ENCODE data around the gene STK38L.

The STK38L gene

GRCh38 chr12:27206801-27207502, 37.1 kb upstream of the STK38L start:
- Histone ChIP-seq H3K36me3 (ENCODE audit: control insufficient read depth, insufficient read depth, low read length) (no peaks in the 10 kb centered on the region), H3K23ac (ENCODE audit: low read length) (no peak overlapping the region), H3K79me2 (ENCODE audit: control insufficient read depth, insufficient read depth, low read length) (no peaks in the 10 kb centered on the region), H4K8ac (ENCODE audit: low read depth, low read length) (no peak overlapping the region), H3K4ac (ENCODE audit: low read depth, low read length) (no peak overlapping the region), H3K56ac (ENCODE audit: low read length) (no peak overlapping the region), H3K18ac (ENCODE audit: low read length) (no peak overlapping the region), H3K27me3 (ENCODE audit: insufficient read depth, low read length, poor library complexity) (no peaks in the 10 kb centered on the region), H3K4me3 (ENCODE audit: low read length) (no peak overlapping the region), H2BK15ac (replicated peaks; ENCODE audit: low read depth) (no peak overlapping the region), H2BK5ac (ENCODE audit: low read length) (no peak overlapping the region), H3K9ac (ENCODE audit: low read length) (no peak overlapping the region), H3K79me1 (ENCODE audit: low read length) (no peaks in the 10 kb centered on the region), H2AK5ac (ENCODE audit: low read length) (no peak overlapping the region), H4K5ac (ENCODE audit: low read length) (no peak overlapping the region), H3K4me1 (ENCODE audit: control insufficient read depth, low read depth, low read length) (no peaks in the 10 kb centered on the region), H2BK120ac (ENCODE audit: low read depth, low read length) (no peak overlapping the region), H3K4me2 (ENCODE audit: low read length) (no peak overlapping the region), H3K27ac (ENCODE audit: low read depth, low read length) (no peak overlapping the region)
- WGBS (ENCODE audit: extremely low coverage, insufficient coverage, low lambda C conversion rate), result no CpG with 5 or more reads among the region's 1 CpG
- no peak for DNase-seq

- H3K4me1 ChIP-seq (ENCODE audit: control insufficient read depth, low read depth, low read length), result no peaks in the 10 kb centered on the region
- H3K79me2 ChIP-seq (ENCODE audit: control insufficient read depth, insufficient read depth, low read length), result no peaks in the 10 kb centered on the region
- no peaks in the 10 kb centered on the region for H3K27me3 ChIP-seq (ENCODE audit: insufficient read depth, low read length, poor library complexity)
- no peak overlapping the region for H4K5ac ChIP-seq (ENCODE audit: low read length)
- no peak overlapping the region for H2AK5ac ChIP-seq (ENCODE audit: low read length)
- no peak overlapping the region for H3K18ac ChIP-seq (ENCODE audit: low read length)
- no peak overlapping the region for H3K9ac ChIP-seq (ENCODE audit: low read length)
- H3K23ac ChIP-seq (ENCODE audit: low read length), result no peak overlapping the region
- no peak overlapping the region for H3K27ac ChIP-seq (ENCODE audit: low read depth, low read length)
- no peak overlapping the region for H3K4ac ChIP-seq (ENCODE audit: low read depth, low read length)
- H3K79me1 ChIP-seq (ENCODE audit: low read length), result no peaks in the 10 kb centered on the region
- H4K8ac ChIP-seq (ENCODE audit: low read depth, low read length), result no peak overlapping the region
- no peak overlapping the region for H3K4me2 ChIP-seq (ENCODE audit: low read length)
- DNase-seq, result no peak
- H2BK120ac ChIP-seq (ENCODE audit: low read depth, low read length), result no peak overlapping the region
- no CpG with 5 or more reads among the region's 9 CpGs for WGBS (ENCODE audit: extremely low coverage, insufficient coverage, low lambda C conversion rate)
- no peak overlapping the region for H2BK15ac ChIP-seq (replicated peaks; ENCODE audit: low read depth)
- H2BK5ac ChIP-seq (ENCODE audit: low read length), result no peak overlapping the region
- H3K56ac ChIP-seq (ENCODE audit: low read length), result no peak overlapping the region
- H3K36me3 ChIP-seq (ENCODE audit: control insufficient read depth, insufficient read depth, low read length), result no peaks in the 10 kb centered on the region
- H3K4me3 ChIP-seq (ENCODE audit: low read length), result no peak overlapping the region
These were observed 36.3 kb upstream of the STK38L start for GRCh38 chr12:27207615-27208413.

DNA sequence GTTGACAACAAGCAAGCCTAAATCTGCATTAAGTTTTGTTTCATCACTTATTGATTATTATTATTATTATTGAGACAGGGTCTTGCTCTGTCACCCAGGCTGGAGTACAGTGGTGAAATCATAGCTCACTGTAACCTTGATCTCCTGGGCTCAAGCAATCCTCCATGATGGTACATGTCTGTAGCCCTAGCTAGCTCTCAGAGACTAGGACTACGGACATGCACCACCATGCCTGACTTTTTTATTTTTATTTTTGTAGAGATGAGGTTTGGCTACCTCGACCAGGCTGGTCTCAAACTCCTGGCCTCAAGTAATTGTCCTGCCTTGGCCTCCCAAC, 35.7 kb upstream of the STK38L start:
- Histone ChIP-seq H4K5ac (ENCODE audit: low read length) (no peak overlapping the region), H3K27ac (ENCODE audit: low read depth, low read length) (no peak overlapping the region), H3K23ac (ENCODE audit: low read length) (no peak overlapping the region), H2BK15ac (replicated peaks; ENCODE audit: low read depth) (no peak overlapping the region), H3K79me1 (ENCODE audit: low read length) (no peaks in the 10 kb centered on the region), H2BK5ac (ENCODE audit: low read length) (no peak overlapping the region), H4K8ac (ENCODE audit: low read depth, low read length) (no peak overlapping the region), H3K4ac (ENCODE audit: low read depth, low read length) (no peak overlapping the region), H2BK120ac (ENCODE audit: low read depth, low read length) (no peak overlapping the region), H3K4me3 (ENCODE audit: low read length) (no peak overlapping the region), H3K79me2 (ENCODE audit: control insufficient read depth, insufficient read depth, low read length) (no peaks in the 10 kb centered on the region), H3K36me3 (ENCODE audit: control insufficient read depth, insufficient read depth, low read length) (no peaks in the 10 kb centered on the region), H3K9ac (ENCODE audit: low read length) (no peak overlapping the region), H3K4me1 (ENCODE audit: control insufficient read depth, low read depth, low read length) (no peaks in the 10 kb centered on the region), H2AK5ac (ENCODE audit: low read length) (no peak overlapping the region), H3K56ac (ENCODE audit: low read length) (no peak overlapping the region), H3K18ac (ENCODE audit: low read length) (no peak overlapping the region), H3K27me3 (ENCODE audit: insufficient read depth, low read length, poor library complexity) (no peaks in the 10 kb centered on the region), H3K4me2 (ENCODE audit: low read length) (no peak overlapping the region)
- WGBS (ENCODE audit: extremely low coverage, insufficient coverage, low lambda C conversion rate), result no CpG with 5 or more reads among the region's 2 CpGs
- no peak for DNase-seq

DNA sequence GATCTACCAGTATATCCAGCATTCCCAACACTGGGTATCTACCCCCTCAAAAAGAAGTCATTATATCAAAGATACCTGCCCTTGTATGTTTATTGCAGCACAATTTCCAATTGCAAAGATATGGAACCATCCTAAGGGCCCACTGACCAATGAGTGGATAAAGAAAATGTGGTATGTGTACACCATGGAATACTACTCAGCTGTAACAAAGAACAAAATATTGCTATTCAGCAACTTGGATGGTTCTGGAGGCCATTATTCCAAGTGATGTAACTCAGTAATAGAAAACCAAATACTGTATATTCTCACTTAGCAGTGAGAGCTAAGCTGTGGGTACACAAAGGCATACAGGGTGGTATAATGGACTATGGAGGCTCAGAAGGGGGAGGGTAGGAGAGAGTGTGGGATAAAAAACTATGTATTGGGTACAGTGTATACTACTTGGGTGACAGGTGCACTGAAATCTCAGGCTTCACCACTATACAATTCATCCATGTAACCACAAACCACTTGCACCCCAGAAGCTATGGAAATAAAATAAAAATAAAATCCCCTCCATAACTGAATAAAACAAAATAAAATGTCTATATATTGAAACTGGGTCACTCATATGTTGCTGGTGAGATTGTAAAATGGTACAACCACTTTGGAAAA, 34.7 kb upstream of the STK38L start:
- no peaks in the 10 kb centered on the region for H3K79me2 ChIP-seq (ENCODE audit: control insufficient read depth, insufficient read depth, low read length)
- H2BK15ac ChIP-seq (replicated peaks; ENCODE audit: low read depth), result no peak overlapping the region
- no peak overlapping the region for H3K4ac ChIP-seq (ENCODE audit: low read depth, low read length)
- DNase-seq, result no peak
- no peak overlapping the region for H2BK120ac ChIP-seq (ENCODE audit: low read depth, low read length)
- H3K79me1 ChIP-seq (ENCODE audit: low read length), result no peaks in the 10 kb centered on the region
- H3K36me3 ChIP-seq (ENCODE audit: control insufficient read depth, insufficient read depth, low read length), result no peaks in the 10 kb centered on the region
- H3K9ac ChIP-seq (ENCODE audit: low read length), result no peak overlapping the region
- H3K18ac ChIP-seq (ENCODE audit: low read length), result no peak overlapping the region
- H4K8ac ChIP-seq (ENCODE audit: low read depth, low read length), result no peak overlapping the region
- no peak overlapping the region for H3K27ac ChIP-seq (ENCODE audit: low read depth, low read length)
- H4K5ac ChIP-seq (ENCODE audit: low read length), result no peak overlapping the region
- no peak overlapping the region for H3K56ac ChIP-seq (ENCODE audit: low read length)
- no peaks in the 10 kb centered on the region for H3K27me3 ChIP-seq (ENCODE audit: insufficient read depth, low read length, poor library complexity)
- H3K4me3 ChIP-seq (ENCODE audit: low read length), result no peak overlapping the region
- no peak overlapping the region for H3K23ac ChIP-seq (ENCODE audit: low read length)
- H2BK5ac ChIP-seq (ENCODE audit: low read length), result no peak overlapping the region
- no peaks in the 10 kb centered on the region for H3K4me1 ChIP-seq (ENCODE audit: control insufficient read depth, low read depth, low read length)
- H2AK5ac ChIP-seq (ENCODE audit: low read length), result no peak overlapping the region
- no peak overlapping the region for H3K4me2 ChIP-seq (ENCODE audit: low read length)

- Histone ChIP-seq H2BK5ac (ENCODE audit: low read length) (no peak overlapping the region), H2AK5ac (ENCODE audit: low read length) (no peak overlapping the region), H3K27me3 (ENCODE audit: insufficient read depth, low read length, poor library complexity) (no peaks in the 10 kb centered on the region), H3K18ac (ENCODE audit: low read length) (no peak overlapping the region), H3K4me2 (ENCODE audit: low read length) (no peak overlapping the region), H3K36me3 (ENCODE audit: control insufficient read depth, insufficient read depth, low read length) (no peaks in the 10 kb centered on the region), H3K23ac (ENCODE audit: low read length) (no peak overlapping the region), H3K4me3 (ENCODE audit: low read length) (no peak overlapping the region), H2BK120ac (ENCODE audit: low read depth, low read length) (no peak overlapping the region), H3K9ac (ENCODE audit: low read length) (no peak overlapping the region), H3K79me1 (ENCODE audit: low read length) (no peaks in the 10 kb centered on the region), H3K56ac (ENCODE audit: low read length) (no peak overlapping the region), H3K4me1 (ENCODE audit: control insufficient read depth, low read depth, low read length) (no peaks in the 10 kb centered on the region), H4K5ac (ENCODE audit: low read length) (no peak overlapping the region), H2BK15ac (replicated peaks; ENCODE audit: low read depth) (no peak overlapping the region), H3K27ac (ENCODE audit: low read depth, low read length) (no peak overlapping the region), H4K8ac (ENCODE audit: low read depth, low read length) (no peak overlapping the region), H3K79me2 (ENCODE audit: control insufficient read depth, insufficient read depth, low read length) (no peaks in the 10 kb centered on the region), H3K4ac (ENCODE audit: low read depth, low read length) (no peak overlapping the region)
- no peak for DNase-seq
- WGBS (ENCODE audit: extremely low coverage, insufficient coverage, low lambda C conversion rate), result no CpG with 5 or more reads among the region's 2 CpGs
These were observed 33.9 kb upstream of the STK38L start for GRCh38 chr12:27210187-27210586.
